Measurements from ENCODE around the gene IL1RAPL1. TPM values are rescaled to one million over a fixed set of nuclear protein-coding genes. Genes with fewer than 3 reads are reported as not detected.

IL1RAPL1 gene
- total RNA-seq, 1 donor from 2014 or later: 0.16 TPM

DNA sequence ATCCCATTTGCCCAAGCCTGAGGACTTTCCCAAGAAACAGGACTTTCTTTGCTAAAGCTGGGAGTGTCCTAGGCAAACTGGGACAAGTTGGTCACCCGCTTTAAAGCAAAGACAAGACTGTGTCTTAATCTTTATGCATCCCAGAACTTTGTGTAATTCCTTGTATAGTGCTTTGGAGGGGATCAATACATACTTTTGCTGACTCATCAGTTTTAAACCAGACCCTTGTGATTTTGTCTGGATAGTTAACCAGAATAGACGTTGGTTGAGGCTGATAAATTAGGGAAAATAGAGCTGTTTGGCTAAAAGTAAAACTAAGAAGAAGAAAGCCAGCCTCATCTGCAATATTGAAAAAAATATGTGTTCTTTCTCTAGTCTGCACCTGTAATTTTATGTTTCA, 82.8 kb downstream of the IL1RAPL1 start:
- H3K36me3 Mint-ChIP-seq (ENCODE audit: low read depth, unreplicated experiment): no peaks in the 10 kb centered on the region
- H3K4me1 Mint-ChIP-seq (ENCODE audit: low read depth, unreplicated experiment): peaks cover 4% of the 10 kb centered on the region
- Histone ChIP-seq H2AFZ (ENCODE audit: low read depth, low read length) (no peak overlapping the region), H3K36me3 (ENCODE audit: insufficient read depth, low read length) (no peaks in the 10 kb centered on the region), H3K79me2 (ENCODE audit: insufficient read depth, low read length) (no peaks in the 10 kb centered on the region), H3K27me3 (ENCODE audit: insufficient read depth, low read length) (no peaks in the 10 kb centered on the region), H3K4me1 (ENCODE audit: insufficient read depth, low read length) (no peaks in the 10 kb centered on the region), H3K4me2 (ENCODE audit: low read length) (no peak overlapping the region), H3K9ac (ENCODE audit: low read length) (no peak overlapping the region), H3K27ac (ENCODE audit: low read depth, low read length) (no peak overlapping the region), H3K9me3 (ENCODE audit: insufficient read depth, low read depth, low read length) (no peaks in the 10 kb centered on the region), H4K20me1 (ENCODE audit: insufficient read depth, low read length) (no peaks in the 10 kb centered on the region), H3K4me3 (ENCODE audit: insufficient read depth, low read depth, low read length) (no peak overlapping the region)
- FAIRE-seq: peak; percentile 66
- H3K4me3 Mint-ChIP-seq (ENCODE audit: unreplicated experiment): no peak overlapping the region
- no peak for TF ChIP-seq EZH2 (IDR thresholded peaks at IDR 0.05; ENCODE audit: insufficient read depth, low read length)
- TF ChIP-seq, protein P1, sequence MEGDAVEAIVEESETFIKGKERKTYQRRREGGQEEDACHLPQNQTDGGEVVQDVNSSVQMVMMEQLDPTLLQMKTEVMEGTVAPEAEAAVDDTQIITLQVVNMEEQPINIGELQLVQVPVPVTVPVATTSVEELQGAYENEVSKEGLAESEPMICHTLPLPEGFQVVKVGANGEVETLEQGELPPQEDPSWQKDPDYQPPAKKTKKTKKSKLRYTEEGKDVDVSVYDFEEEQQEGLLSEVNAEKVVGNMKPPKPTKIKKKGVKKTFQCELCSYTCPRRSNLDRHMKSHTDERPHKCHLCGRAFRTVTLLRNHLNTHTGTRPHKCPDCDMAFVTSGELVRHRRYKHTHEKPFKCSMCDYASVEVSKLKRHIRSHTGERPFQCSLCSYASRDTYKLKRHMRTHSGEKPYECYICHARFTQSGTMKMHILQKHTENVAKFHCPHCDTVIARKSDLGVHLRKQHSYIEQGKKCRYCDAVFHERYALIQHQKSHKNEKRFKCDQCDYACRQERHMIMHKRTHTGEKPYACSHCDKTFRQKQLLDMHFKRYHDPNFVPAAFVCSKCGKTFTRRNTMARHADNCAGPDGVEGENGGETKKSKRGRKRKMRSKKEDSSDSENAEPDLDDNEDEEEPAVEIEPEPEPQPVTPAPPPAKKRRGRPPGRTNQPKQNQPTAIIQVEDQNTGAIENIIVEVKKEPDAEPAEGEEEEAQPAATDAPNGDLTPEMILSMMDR (IDR thresholded peaks at IDR 0.05; ENCODE audit: insufficient read depth, low read depth, low read length): no peak
- no peaks in the 10 kb centered on the region for H3K27me3 Mint-ChIP-seq (ENCODE audit: low read depth, unreplicated experiment)
- no peak for DNase-seq (ENCODE audit: low read depth)
- H3K9me3 Mint-ChIP-seq (ENCODE audit: unreplicated experiment): no peaks in the 10 kb centered on the region
- no peak overlapping the region for H3K27ac Mint-ChIP-seq (ENCODE audit: unreplicated experiment)

DNA sequence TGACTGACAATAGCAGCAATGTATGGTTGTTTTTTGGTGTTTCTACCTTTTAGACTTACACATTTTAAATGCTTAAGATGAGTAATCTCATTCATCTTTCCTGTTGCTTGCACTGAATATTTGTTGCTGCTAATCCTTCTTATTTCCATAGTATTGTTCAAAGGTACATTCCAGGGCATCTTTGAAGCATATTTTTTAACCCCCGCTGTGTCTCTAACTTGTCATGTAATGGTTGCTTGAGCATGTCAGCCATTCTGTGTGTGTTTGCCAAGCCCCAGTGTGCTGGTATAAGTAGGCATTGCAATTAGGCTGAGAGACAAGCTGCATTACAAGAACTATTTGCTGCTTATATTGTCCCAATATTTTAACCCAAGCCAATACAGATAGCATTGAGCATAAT, 87.9 kb downstream of the IL1RAPL1 start:
- no peak for FAIRE-seq
- H3K9me3 Mint-ChIP-seq (ENCODE audit: unreplicated experiment): no peaks in the 10 kb centered on the region

DNA sequence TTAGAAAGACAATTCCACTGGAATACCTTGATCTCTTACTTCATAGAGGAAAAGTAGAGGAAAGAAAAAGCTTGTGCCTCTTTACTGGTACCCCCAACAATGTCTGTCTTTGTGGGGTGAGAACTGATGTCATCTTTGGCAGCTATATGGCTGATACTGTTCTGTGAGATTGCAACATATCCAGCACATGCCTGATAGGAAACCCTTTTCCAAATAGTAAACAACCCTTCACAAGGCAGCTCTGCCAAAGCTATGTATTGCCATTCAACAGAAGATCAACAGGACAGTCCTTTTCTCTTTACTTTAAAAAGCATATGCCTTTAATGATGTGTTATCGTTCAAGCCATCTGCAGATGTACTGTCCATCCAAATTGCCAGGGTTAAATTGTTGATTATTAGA, 105.9 kb downstream of the IL1RAPL1 start:
- Histone ChIP-seq H4K20me1 (ENCODE audit: insufficient read depth, low read length) (no peaks in the 10 kb centered on the region), H3K4me2 (ENCODE audit: low read length) (no peak overlapping the region), H3K79me2 (ENCODE audit: insufficient read depth, low read length) (no peaks in the 10 kb centered on the region), H3K9me3 (ENCODE audit: insufficient read depth, low read depth, low read length) (no peaks in the 10 kb centered on the region), H3K9ac (ENCODE audit: low read length) (no peak overlapping the region), H3K4me3 (ENCODE audit: insufficient read depth, low read depth, low read length) (no peak overlapping the region), H2AFZ (ENCODE audit: low read depth, low read length) (no peak overlapping the region), H3K36me3 (ENCODE audit: insufficient read depth, low read length) (no peaks in the 10 kb centered on the region), H3K27ac (ENCODE audit: low read depth, low read length) (no peak overlapping the region), H3K27me3 (ENCODE audit: insufficient read depth, low read length) (no peaks in the 10 kb centered on the region), H3K4me1 (ENCODE audit: insufficient read depth, low read length) (no peaks in the 10 kb centered on the region)
- H3K36me3 Mint-ChIP-seq (ENCODE audit: low read depth, unreplicated experiment): no peaks in the 10 kb centered on the region
- FAIRE-seq (peak; percentile 64), DNase-seq (ENCODE audit: low read depth) (no peak)
- H3K27me3 Mint-ChIP-seq (ENCODE audit: low read depth, unreplicated experiment): no peaks in the 10 kb centered on the region
- no peak overlapping the region for H3K27ac Mint-ChIP-seq (ENCODE audit: unreplicated experiment)
- H3K4me1 Mint-ChIP-seq (ENCODE audit: low read depth, unreplicated experiment): no peaks in the 10 kb centered on the region
- H3K9me3 Mint-ChIP-seq (ENCODE audit: unreplicated experiment): no peaks in the 10 kb centered on the region
- H3K4me3 Mint-ChIP-seq (ENCODE audit: unreplicated experiment): no peak overlapping the region
- TF ChIP-seq, protein P1 (IDR thresholded peaks at IDR 0.05; ENCODE audit: insufficient read depth, low read depth, low read length): no peak
- TF ChIP-seq EZH2 (IDR thresholded peaks at IDR 0.05; ENCODE audit: insufficient read depth, low read length): no peak

More for the DNA sequence above, 87.9 kb downstream of the IL1RAPL1 start:
- H3K9me3 ChIP-seq (ENCODE audit: insufficient read depth, low read depth, low read length): no peaks in the 10 kb centered on the region
- H3K4me2 ChIP-seq (ENCODE audit: low read length): no peak overlapping the region
- no peaks in the 10 kb centered on the region for H3K79me2 ChIP-seq (ENCODE audit: insufficient read depth, low read length)
- no peaks in the 10 kb centered on the region for H4K20me1 ChIP-seq (ENCODE audit: insufficient read depth, low read length)
- H3K36me3 ChIP-seq (ENCODE audit: insufficient read depth, low read length): no peaks in the 10 kb centered on the region
- H3K27me3 ChIP-seq (ENCODE audit: insufficient read depth, low read length): no peaks in the 10 kb centered on the region
- no peaks in the 10 kb centered on the region for H3K36me3 Mint-ChIP-seq (ENCODE audit: low read depth, unreplicated experiment)
- H3K27ac ChIP-seq (ENCODE audit: low read depth, low read length): no peak overlapping the region
- H2AFZ ChIP-seq (ENCODE audit: low read depth, low read length): no peak overlapping the region
- no peaks in the 10 kb centered on the region for H3K4me1 Mint-ChIP-seq (ENCODE audit: low read depth, unreplicated experiment)
- DNase-seq (ENCODE audit: low read depth): no peak
- H3K9ac ChIP-seq (ENCODE audit: low read length): no peak overlapping the region
- no peaks in the 10 kb centered on the region for H3K4me1 ChIP-seq (ENCODE audit: insufficient read depth, low read length)
- no peak overlapping the region for H3K4me3 ChIP-seq (ENCODE audit: insufficient read depth, low read depth, low read length)
- no peak overlapping the region for H3K27ac Mint-ChIP-seq (ENCODE audit: unreplicated experiment)
- no peak for TF ChIP-seq EZH2 (IDR thresholded peaks at IDR 0.05; ENCODE audit: insufficient read depth, low read length)
- TF ChIP-seq, protein P1 (IDR thresholded peaks at IDR 0.05; ENCODE audit: insufficient read depth, low read depth, low read length): no peak
- H3K27me3 Mint-ChIP-seq (ENCODE audit: low read depth, unreplicated experiment): no peaks in the 10 kb centered on the region
- no peak overlapping the region for H3K4me3 Mint-ChIP-seq (ENCODE audit: unreplicated experiment)
